GM12864 (cell line): ENCODE results near the gene BOD1L2.

Experiments
- DNase-seq: peaks from one replicate; pipeline ENCODE4 v3.0.0-alpha.2; 2011; ENCODE audit warnings: low read depth
- H3K4me3 ChIP-seq: 2 replicates; pipeline ENCODE4 v1.5.1; 2011; ENCODE audit warnings: mild to moderate bottlenecking, low read depth, low read length, control low read depth
- TF ChIP-seq, protein P1 (sequence below): IDR thresholded peaks from 2 replicates; pipeline ENCODE4 v1.5.1; 2011; ENCODE audit warnings: low read depth, mild to moderate bottlenecking, moderate library complexity, low read length, control low read depth, inconsistent platforms; ENCODE audit errors: missing control alignments

Gene BOD1L2

DNA sequence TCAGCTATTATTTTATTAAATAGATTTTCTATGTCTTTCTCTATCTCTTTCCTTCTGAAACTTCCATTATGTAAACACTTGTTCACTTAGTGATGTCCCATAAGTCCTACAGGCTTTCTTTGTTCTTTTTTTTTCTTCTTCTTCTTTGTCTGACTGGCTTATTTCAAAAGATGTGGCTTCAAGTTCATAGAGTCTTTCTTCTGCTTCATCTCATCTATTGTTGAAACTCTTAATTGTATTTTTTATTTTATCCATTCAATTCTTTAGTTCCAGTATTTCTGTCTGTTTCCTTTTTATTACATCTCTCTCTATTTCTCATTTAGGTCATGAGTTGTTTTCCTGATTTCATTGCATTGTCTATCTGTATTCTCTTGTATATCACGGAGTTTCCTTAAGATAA is 38.5 kb downstream of the BOD1L2 start:
- H3K4me3 ChIP-seq = no peak overlapping the region
- no peak for DNase-seq
- TF ChIP-seq, protein P1, sequence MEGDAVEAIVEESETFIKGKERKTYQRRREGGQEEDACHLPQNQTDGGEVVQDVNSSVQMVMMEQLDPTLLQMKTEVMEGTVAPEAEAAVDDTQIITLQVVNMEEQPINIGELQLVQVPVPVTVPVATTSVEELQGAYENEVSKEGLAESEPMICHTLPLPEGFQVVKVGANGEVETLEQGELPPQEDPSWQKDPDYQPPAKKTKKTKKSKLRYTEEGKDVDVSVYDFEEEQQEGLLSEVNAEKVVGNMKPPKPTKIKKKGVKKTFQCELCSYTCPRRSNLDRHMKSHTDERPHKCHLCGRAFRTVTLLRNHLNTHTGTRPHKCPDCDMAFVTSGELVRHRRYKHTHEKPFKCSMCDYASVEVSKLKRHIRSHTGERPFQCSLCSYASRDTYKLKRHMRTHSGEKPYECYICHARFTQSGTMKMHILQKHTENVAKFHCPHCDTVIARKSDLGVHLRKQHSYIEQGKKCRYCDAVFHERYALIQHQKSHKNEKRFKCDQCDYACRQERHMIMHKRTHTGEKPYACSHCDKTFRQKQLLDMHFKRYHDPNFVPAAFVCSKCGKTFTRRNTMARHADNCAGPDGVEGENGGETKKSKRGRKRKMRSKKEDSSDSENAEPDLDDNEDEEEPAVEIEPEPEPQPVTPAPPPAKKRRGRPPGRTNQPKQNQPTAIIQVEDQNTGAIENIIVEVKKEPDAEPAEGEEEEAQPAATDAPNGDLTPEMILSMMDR = no peak

DNA sequence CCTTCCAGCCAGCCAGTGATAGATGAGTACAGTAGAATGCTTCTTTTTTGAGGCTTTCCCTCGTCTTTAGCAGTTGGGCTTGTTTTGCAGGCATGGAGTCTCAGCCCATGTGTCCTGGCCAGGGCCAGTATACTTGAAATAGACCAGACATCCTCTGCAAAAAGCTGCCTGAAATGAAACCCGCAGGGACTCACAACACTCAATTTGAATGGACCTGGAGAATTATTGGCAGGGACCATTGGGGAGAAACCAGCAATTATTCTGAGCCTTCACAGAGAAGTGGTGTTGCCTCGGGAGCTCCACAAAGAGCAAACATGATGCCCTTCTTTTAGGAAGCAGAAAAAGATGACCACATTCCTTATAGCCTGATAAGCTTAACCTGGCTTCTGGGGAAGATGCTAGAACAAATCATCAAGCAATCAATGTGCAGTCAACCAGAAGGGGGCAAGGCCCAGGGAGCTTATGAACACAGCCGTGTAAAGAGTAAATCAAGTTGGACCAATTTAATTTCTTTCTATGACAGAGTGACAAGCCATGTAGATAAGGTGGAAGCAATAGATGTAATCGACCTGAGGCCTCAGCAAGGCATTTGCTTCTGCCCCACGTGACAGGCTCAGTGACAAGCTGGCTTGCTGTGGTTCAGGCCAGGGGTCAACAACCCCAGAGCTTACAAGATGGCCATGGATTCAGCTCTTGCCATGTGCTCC is 42.1 kb downstream of the BOD1L2 start:
- DNase-seq = no peak
- no peak overlapping the region for H3K4me3 ChIP-seq
- TF ChIP-seq, protein P1 = no peak

GRCh38 chr18:57190026-57190425 is 43.1 kb downstream of the BOD1L2 start:
- TF ChIP-seq, protein P1 = no peak
- no peak overlapping the region for H3K4me3 ChIP-seq
- DNase-seq = no peak

GRCh38 chr18:57194070-57194469 is 47.2 kb downstream of the BOD1L2 start:
- TF ChIP-seq, protein P1 = no peak
- DNase-seq = no peak
- H3K4me3 ChIP-seq = no peak overlapping the region

GRCh38 chr18:57194622-57195021 is 47.7 kb downstream of the BOD1L2 start:
- H3K4me3 ChIP-seq = no peak overlapping the region
- no peak for DNase-seq
- TF ChIP-seq, protein P1 = no peak

GRCh38 chr18:57195341-57195740 is 48.5 kb downstream of the BOD1L2 start:
- TF ChIP-seq, protein P1 = no peak
- DNase-seq = no peak

GRCh38 chr18:57197261-57197660 is 50.4 kb downstream of the BOD1L2 start:
- H3K4me3 ChIP-seq = no peak overlapping the region
- DNase-seq = no peak
- TF ChIP-seq, protein P1 = no peak

More at GRCh38 chr18:57195341-57195740, 48.5 kb downstream of the BOD1L2 start:
- no peak overlapping the region for H3K4me3 ChIP-seq
